ENCODE data around the gene IHH. TPM values are rescaled to one million over a fixed set of nuclear protein-coding genes. Genes with fewer than 3 reads are reported as not detected.

IHH gene
- total and polyA plus RNA-seq, 2 of the 8 experiments (the other 6 are each of a cell fraction or from before 2014, with no cell fraction given): 0.03 TPM; not detected in 1

DNA sequence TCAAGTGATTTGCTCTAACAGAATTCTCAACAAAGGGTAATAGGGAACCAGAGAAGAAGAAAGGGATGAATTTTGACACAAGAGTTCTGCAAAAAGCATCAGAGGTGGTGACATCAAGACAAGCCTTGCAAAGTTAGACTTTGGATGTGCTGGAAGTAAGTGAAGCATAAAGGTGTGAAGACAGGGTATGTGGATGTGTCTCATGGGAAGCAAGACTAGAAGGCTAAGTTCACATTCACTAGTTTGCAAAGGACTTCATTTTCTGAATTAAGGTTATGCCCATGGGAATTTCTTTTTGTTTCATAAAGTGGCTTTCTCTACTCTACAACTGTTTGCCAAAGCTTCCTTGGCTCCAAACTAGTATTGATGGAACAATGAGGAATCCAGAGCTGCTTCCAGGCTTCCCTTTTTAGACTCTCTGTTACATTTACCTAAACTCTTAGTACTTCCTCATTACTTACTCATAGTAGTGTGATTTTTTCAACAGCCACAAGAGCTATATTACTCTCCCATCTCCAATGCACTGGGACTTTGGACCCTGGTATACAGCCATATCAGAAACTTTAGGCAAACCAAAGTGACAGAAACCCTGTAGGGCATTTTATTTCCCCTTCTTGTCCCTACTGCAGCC, 21.1 kb upstream of the IHH start:
- Histone ChIP-seq H2BK120ac (replicated peaks; ENCODE audit: low read depth, low read length) (no peak overlapping the region), H2BK5ac (ENCODE audit: low read depth, low read length) (no peak overlapping the region), H4K5ac (ENCODE audit: insufficient read length, low read depth, low read length) (no peak overlapping the region), H3K4ac (replicated peaks; ENCODE audit: insufficient read length, low read depth, low read length) (no peak overlapping the region), H3K4me3 (ENCODE audit: extremely low read depth in 1 of 4, insufficient read depth in 2 of 4, low read depth in 3 of 4, low read length in 4 of 4) (no peak overlapping the region), H3K79me1 (ENCODE audit: low read depth, low read length) (no peaks in the 10 kb centered on the region), H4K20me1 (replicated peaks in 1 of 2; ENCODE audit: control insufficient read depth in 1 of 2, insufficient read depth in 2 of 2, low read length in 2 of 2) (peaks cover 0 to 4% of the 10 kb centered on the region in 2 experiments), H3K23ac (ENCODE audit: insufficient read length) (no peak overlapping the region), H3K27me3 (replicated peaks in 1 of 4; ENCODE audit: control insufficient read depth in 3 of 4, extremely low read depth in 1 of 4, insufficient read depth in 3 of 4, low read length in 3 of 4) (no peaks in the 10 kb centered on the region), H4K91ac (replicated peaks; ENCODE audit: insufficient read length, low read length) (no peak overlapping the region), H3K9me3 (ENCODE audit: insufficient read depth in 2 of 2, low read depth in 1 of 2, low read length in 1 of 2) (no peaks in the 10 kb centered on the region), H3K27ac (ENCODE audit: low read depth, low read length) (no peak overlapping the region), H4K8ac (ENCODE audit: extremely low read depth, insufficient read depth, low read length) (no peak overlapping the region), H3K14ac (ENCODE audit: insufficient read length) (no peak overlapping the region), H3K36me3 (ENCODE audit: control insufficient read depth in 2 of 4, insufficient read depth in 4 of 4, low read length in 3 of 4) (peaks cover 0 to 2% (median 0%) of the 10 kb centered on the region in 4 experiments; a peak in 2 of 8 replicates), H3K4me1 (replicated peaks in 1 of 4; ENCODE audit: control insufficient read depth in 3 of 4, insufficient read depth in 4 of 4, low read length in 3 of 4) (no peaks in the 10 kb centered on the region), H2BK15ac (ENCODE audit: low read length) (no peak overlapping the region), H2BK12ac (ENCODE audit: low read depth, low read length) (no peak overlapping the region), H2AFZ (ENCODE audit: low read length) (no peak overlapping the region), H2AK5ac (ENCODE audit: low read depth, low read length) (no peak overlapping the region), H3K56ac (replicated peaks; ENCODE audit: insufficient read length, low read depth, low read length) (no peak overlapping the region), H3K4me2 (ENCODE audit: insufficient read depth in 1 of 2, low read depth in 2 of 2, low read length in 2 of 2) (no peak overlapping the region), H3K79me2 (ENCODE audit: control insufficient read depth in 1 of 2, insufficient read depth in 2 of 2, low read length in 2 of 2) (no peaks in the 10 kb centered on the region), H3K18ac (ENCODE audit: extremely low read depth, low read length) (no peak overlapping the region), H3K9ac (replicated peaks in 1 of 4; ENCODE audit: extremely low read depth in 1 of 4, low read depth in 3 of 4, low read length in 3 of 4) (no peak overlapping the region), H2BK20ac (ENCODE audit: low read length) (no peak overlapping the region), H3K23me2 (ENCODE audit: low read depth, low read length) (no peaks in the 10 kb centered on the region)
- CTCF ChIA-PET (ENCODE audit: partially characterized antibody): interaction anchor here (1.4 to 62.8 kb wide), 8 partner anchors 9 to 87 kb away, joined by 3 to 1777 read pairs (median 6); no protein-coding TSS in a partner anchor
- FAIRE-seq: no peak
- POLR2A ChIA-PET (ENCODE audit: partially characterized antibody): no interaction called here
- TF ChIP-seq CREB1 (IDR thresholded peaks at IDR 0.05) (no peak), PHF8 (conservative IDR thresholded peaks at IDR 0.05; ENCODE audit: low read depth, low read length) (no peak), BACH1 (IDR thresholded peaks at IDR 0.05; ENCODE audit: low read length) (no peak), SIN3A (conservative IDR thresholded peaks at IDR 0.05 in 1 of 2, IDR thresholded peaks at IDR 0.05 in 1 of 2; ENCODE audit: low read depth in 1 of 2, low read length in 2 of 2) (no peak), SAP30 (IDR thresholded peaks at IDR 0.05; ENCODE audit: insufficient read depth, insufficient replicate concordance, low read length) (no peak), SUZ12 (IDR thresholded peaks at IDR 0.05; ENCODE audit: low read length) (no peak), JUND (IDR thresholded peaks at IDR 0.05; ENCODE audit: low read length) (no peak), RAD21 (IDR thresholded peaks at IDR 0.05 in 1 of 2, conservative IDR thresholded peaks at IDR 0.05 in 1 of 2; ENCODE audit: low read depth in 2 of 2, low read length in 2 of 2) (no peak), GABPA (IDR thresholded peaks at IDR 0.05; ENCODE audit: borderline replicate concordance, insufficient read depth, low read length) (no peak), EGR1 (IDR thresholded peaks at IDR 0.05; ENCODE audit: borderline replicate concordance, low read depth, low read length) (no peak), TAF1 (IDR thresholded peaks at IDR 0.05; ENCODE audit: low read depth, low read length) (no peak), CHD2 (IDR thresholded peaks at IDR 0.05; ENCODE audit: low read length) (no peak), KDM5A (IDR thresholded peaks at IDR 0.05; ENCODE audit: low read length) (no peak), YY1 (IDR thresholded peaks at IDR 0.05; ENCODE audit: low read depth, low read length) (no peak), SIRT6 (IDR thresholded peaks at IDR 0.05; ENCODE audit: low read length) (no peak)
- no peak for DNase-seq (ENCODE audit: low read depth in 1 of 2, low spot score in 2 of 2)

Data from H1 (cell line).